Vagina (tissue), 2 donors: ENCODE data around the gene MEIKIN. TPM values are rescaled to one million over a fixed set of nuclear protein-coding genes. Genes with fewer than 3 reads are reported as not detected.

ENCODE experiments used
- DNase-seq, 2 donors: peaks; one replicate each; pipeline ENCODE4 v3.0.0-alpha.2; 2017; ENCODE audit errors: extremely low spot score in 2 of 2
- H3K27ac ChIP-seq: fragments of 200-600 bp; sonication (generic); one replicate; pipeline ENCODE4 v1.5.1; 2019
- H3K27me3 ChIP-seq: fragments of 200-600 bp; sonication (generic); one replicate; pipeline ENCODE4 v1.5.1; 2019
- H3K36me3 ChIP-seq, 2 donors: fragments of 200-600 bp; sonication (generic); one replicate each; pipeline ENCODE4 v1.5.1; 2017 to 2019
- H3K4me1 ChIP-seq: fragments of 200-600 bp; sonication (generic); one replicate; pipeline ENCODE4 v1.5.1; 2019
- H3K4me3 ChIP-seq, 2 donors: fragments of 200-600 bp; sonication (generic); 1 replicate in 1 of 2; 2 replicates in 1 of 2; pipeline ENCODE4 v1.5.1; 2016 to 2019
- H3K9me3 ChIP-seq: fragments of 200-600 bp; sonication (generic); one replicate; pipeline ENCODE4 v1.5.1; 2019
- POLR2A ChIP-seq, 2 donors: fragments of 450-650 bp; IDR thresholded peaks; one replicate each; pipeline ENCODE4 v1.6.1; 2017; ENCODE audit warnings: antibody characterized with exemption in 2 of 2, mild to moderate bottlenecking in 2 of 2, moderate library complexity in 2 of 2
- POLR2AphosphoS5 ChIP-seq, 2 donors: sonication (generic); formaldehyde crosslinking; IDR thresholded peaks; one replicate each; pipeline ENCODE4 v1.9.0; 2017; ENCODE audit warnings: antibody characterized with exemption in 2 of 2, mild to moderate bottlenecking in 2 of 2, low read depth in 1 of 2; ENCODE audit not compliant: insufficient read depth in 1 of 2
- intact Hi-C: fragments of 100-400 bp; cut with DNase I; formaldehyde crosslinking; loops from one replicate; pipeline ENCODE4 v1.15.1; 2023
- total RNA-seq: library from RNA; depleted of rRNA; stranded (reverse); fragments of >200 nt; gene quantifications from one replicate; pipeline ENCODE4 v1.2.3, GENCODE V29; 2016
- TF ChIP-seq, protein P1 (sequence below), 3 experiments: fragments of 450-650 bp in 2 of 3; fragments of 200-600 bp in 1 of 3; sonication (generic) in 1 of 3; IDR thresholded peaks; one replicate each; pipeline ENCODE4 v1.5.1; 2017 to 2019; ENCODE audit warnings: antibody characterized with exemption in 3 of 3, mild to moderate bottlenecking in 2 of 3, moderate library complexity in 2 of 3

MEIKIN gene
- total RNA-seq, 1 donor from 2014 or later = not detected

DNA sequence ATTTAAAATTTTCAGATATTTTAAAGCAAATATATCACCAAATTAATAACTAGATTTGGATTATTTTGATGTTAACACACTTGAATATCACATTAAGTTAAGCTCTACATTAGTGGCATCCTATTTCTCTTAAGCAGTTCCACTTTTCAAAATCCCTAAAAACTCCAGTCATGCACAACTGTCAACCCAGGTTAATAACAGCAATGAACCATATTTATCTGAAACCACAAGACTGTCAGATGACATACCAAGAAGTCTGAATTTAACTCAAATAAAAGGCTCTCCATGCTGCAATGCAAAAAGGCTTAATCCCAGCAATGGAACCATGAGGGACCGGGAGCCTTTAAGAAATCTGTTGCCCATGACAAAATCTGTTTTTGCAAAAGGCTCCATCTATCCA, 176.1 kb downstream of the MEIKIN start:
- TF ChIP-seq POLR2A (IDR thresholded peaks at IDR 0.05) (no peak), POLR2AphosphoS5 (IDR thresholded peaks at IDR 0.05; ENCODE audit: insufficient read depth in 1 of 2, low read depth in 1 of 2) (no peak)
- TF ChIP-seq, protein P1, sequence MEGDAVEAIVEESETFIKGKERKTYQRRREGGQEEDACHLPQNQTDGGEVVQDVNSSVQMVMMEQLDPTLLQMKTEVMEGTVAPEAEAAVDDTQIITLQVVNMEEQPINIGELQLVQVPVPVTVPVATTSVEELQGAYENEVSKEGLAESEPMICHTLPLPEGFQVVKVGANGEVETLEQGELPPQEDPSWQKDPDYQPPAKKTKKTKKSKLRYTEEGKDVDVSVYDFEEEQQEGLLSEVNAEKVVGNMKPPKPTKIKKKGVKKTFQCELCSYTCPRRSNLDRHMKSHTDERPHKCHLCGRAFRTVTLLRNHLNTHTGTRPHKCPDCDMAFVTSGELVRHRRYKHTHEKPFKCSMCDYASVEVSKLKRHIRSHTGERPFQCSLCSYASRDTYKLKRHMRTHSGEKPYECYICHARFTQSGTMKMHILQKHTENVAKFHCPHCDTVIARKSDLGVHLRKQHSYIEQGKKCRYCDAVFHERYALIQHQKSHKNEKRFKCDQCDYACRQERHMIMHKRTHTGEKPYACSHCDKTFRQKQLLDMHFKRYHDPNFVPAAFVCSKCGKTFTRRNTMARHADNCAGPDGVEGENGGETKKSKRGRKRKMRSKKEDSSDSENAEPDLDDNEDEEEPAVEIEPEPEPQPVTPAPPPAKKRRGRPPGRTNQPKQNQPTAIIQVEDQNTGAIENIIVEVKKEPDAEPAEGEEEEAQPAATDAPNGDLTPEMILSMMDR (IDR thresholded peaks at IDR 0.05) = no peak
- H3K4me1 ChIP-seq = peaks cover 65% of the 10 kb centered on the region
- no peaks in the 10 kb centered on the region for H3K9me3 ChIP-seq
- intact Hi-C loops = no loop called here
- H3K36me3 ChIP-seq = no peaks in the 10 kb centered on the region
- no peak overlapping the region for H3K4me3 ChIP-seq
- DNase-seq = no peak
- H3K27ac ChIP-seq = no peak overlapping the region
- no peaks in the 10 kb centered on the region for H3K27me3 ChIP-seq

DNA sequence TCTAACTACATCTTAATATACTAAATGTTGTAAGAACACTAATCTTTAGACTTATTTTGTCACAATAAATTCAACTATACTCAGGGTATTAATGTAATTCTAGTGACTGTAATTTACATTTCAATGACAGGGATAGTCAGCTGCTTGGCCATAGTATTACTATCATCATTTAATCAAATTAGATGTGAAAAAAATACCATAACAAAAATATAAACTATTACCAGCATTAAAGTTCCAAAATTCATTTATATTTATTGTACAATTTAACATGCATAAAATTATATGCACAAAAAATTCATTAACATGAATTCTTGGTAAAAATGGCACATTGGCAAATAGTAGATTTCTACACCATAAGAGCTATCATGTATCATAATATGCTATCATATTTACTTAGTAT, 177.6 kb downstream of the MEIKIN start:
- Histone ChIP-seq H3K4me1 (peaks cover 53% of the 10 kb centered on the region), H3K27me3 (no peaks in the 10 kb centered on the region), H3K27ac (no peak overlapping the region), H3K36me3 (no peaks in the 10 kb centered on the region), H3K4me3 (no peak overlapping the region), H3K9me3 (no peaks in the 10 kb centered on the region)
- intact Hi-C loops = no loop called here
- no peak for DNase-seq
- TF ChIP-seq, protein P1 (IDR thresholded peaks at IDR 0.05) = no peak
- no peak for TF ChIP-seq POLR2A (IDR thresholded peaks at IDR 0.05)
- TF ChIP-seq POLR2AphosphoS5 (IDR thresholded peaks at IDR 0.05; ENCODE audit: insufficient read depth in 1 of 2, low read depth in 1 of 2) = no peak

DNA sequence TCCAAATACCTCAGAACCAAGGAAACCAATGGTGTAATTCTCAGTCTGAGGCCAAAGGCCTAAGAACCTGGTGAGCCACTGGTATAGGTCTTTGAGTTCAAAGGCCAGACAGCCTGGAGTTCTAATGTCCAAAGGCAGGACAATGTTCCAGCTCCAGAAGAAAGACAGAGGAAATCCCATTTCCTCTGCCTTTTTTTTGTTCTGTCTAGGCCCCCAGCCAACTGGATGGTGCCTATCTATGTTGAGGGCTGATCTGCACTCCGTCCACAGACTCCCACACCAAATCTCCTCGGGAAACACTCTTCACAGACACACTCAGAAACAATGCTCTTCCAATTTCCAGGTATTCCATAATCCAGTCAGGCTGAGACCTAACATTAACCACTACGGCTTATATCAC, 178.8 kb downstream of the MEIKIN start:
- Histone ChIP-seq H3K9me3 (no peaks in the 10 kb centered on the region), H3K4me3 (no peak overlapping the region), H3K27ac (no peak overlapping the region), H3K27me3 (no peaks in the 10 kb centered on the region), H3K4me1 (peaks cover 42% of the 10 kb centered on the region), H3K36me3 (no peaks in the 10 kb centered on the region)
- DNase-seq = no peak
- no peak for TF ChIP-seq POLR2A (IDR thresholded peaks at IDR 0.05)
- TF ChIP-seq, protein P1 (IDR thresholded peaks at IDR 0.05) = no peak
- TF ChIP-seq POLR2AphosphoS5 (IDR thresholded peaks at IDR 0.05; ENCODE audit: insufficient read depth in 1 of 2, low read depth in 1 of 2) = no peak
- intact Hi-C loops = no loop called here

GRCh38 chr5:131765261-131765660, 180.2 kb downstream of the MEIKIN start:
- no peaks in the 10 kb centered on the region for H3K9me3 ChIP-seq
- H3K4me3 ChIP-seq = no peak overlapping the region
- TF ChIP-seq, protein P1 (IDR thresholded peaks at IDR 0.05) = no peak
- no peak for TF ChIP-seq POLR2AphosphoS5 (IDR thresholded peaks at IDR 0.05; ENCODE audit: insufficient read depth in 1 of 2, low read depth in 1 of 2)
- no peak overlapping the region for H3K27ac ChIP-seq
- intact Hi-C loops = no loop called here
- peaks cover 34% of the 10 kb centered on the region for H3K4me1 ChIP-seq
- DNase-seq = no peak
- H3K36me3 ChIP-seq = no peaks in the 10 kb centered on the region
- H3K27me3 ChIP-seq = no peaks in the 10 kb centered on the region

GRCh38 chr5:131763968-131764367, 181.5 kb downstream of the MEIKIN start:
- TF ChIP-seq, protein P1 (IDR thresholded peaks at IDR 0.05) = no peak
- TF ChIP-seq POLR2A (IDR thresholded peaks at IDR 0.05) (no peak), POLR2AphosphoS5 (IDR thresholded peaks at IDR 0.05; ENCODE audit: insufficient read depth in 1 of 2, low read depth in 1 of 2) (no peak)
- Histone ChIP-seq H3K27me3 (no peaks in the 10 kb centered on the region), H3K36me3 (no peaks in the 10 kb centered on the region), H3K27ac (no peak overlapping the region), H3K4me1 (peaks cover 28% of the 10 kb centered on the region), H3K4me3 (no peak overlapping the region), H3K9me3 (no peaks in the 10 kb centered on the region)
- no peak for DNase-seq
- intact Hi-C loops = no loop called here
